Ishikawa (cell line): ENCODE measurements around the gene ZNF428.
"Not testable (repeated sequence)": the region's sequence is repeated elsewhere in the genome, so short reads cannot be mapped to it uniquely, and the experiment has no call there.

Experiments
- CEBPB ChIP-seq: IDR thresholded peaks from 2 replicates; pipeline ENCODE4 v1.6.1; 2012
- REST ChIP-seq: IDR thresholded peaks from 2 replicates; pipeline ENCODE4 v1.6.1; 2012; ENCODE audit warnings: low read depth, mild to moderate bottlenecking
- TEAD4 ChIP-seq: IDR thresholded peaks from 2 replicates; pipeline ENCODE4 v1.6.1; 2012

DNA sequence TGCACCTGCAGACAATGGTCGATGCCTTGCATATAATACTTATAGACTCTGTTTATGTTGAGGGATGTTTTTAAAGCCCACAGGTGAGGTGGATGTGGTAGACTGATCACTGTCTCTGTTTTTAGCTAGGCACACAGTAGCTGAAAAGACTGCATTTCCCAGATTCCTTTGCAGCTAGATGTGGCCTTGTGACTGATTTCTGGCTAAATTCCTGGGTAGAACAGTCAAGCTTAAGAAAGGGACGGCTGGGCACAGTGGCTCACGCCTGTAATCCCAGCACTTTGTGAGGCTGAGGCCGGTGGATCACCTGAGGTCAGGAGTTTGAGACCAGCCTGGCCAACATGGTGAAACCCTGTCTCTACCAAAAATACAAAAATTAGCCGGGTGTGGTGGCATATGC, 19.1 kb downstream of the ZNF428 start:
- TF ChIP-seq CEBPB, TEAD4, REST: not testable (repeated sequence)
